HL-60 (cell line): ENCODE measurements around the gene SHROOM1.
A peak's percentile ranks its signal among the peaks of the same experiment; 100 is the strongest.

Experiments used
- DNase-seq, 2 experiments: peaks; one replicate each; pipeline ENCODE4 v3.0.0-alpha.2; 2010 to 2020; ENCODE audit warnings: low read depth in 1 of 2, low spot score in 1 of 2
- H3K27ac ChIP-seq: fragments of 250-450 bp; sonication (Bioruptor Pico); replicated peaks from 2 replicates; pipeline ENCODE4 v1.5.1; 2020; ENCODE audit warnings: mild to moderate bottlenecking, moderate library complexity
- H3K27me3 ChIP-seq: fragments of 250-450 bp; sonication (Bioruptor Pico); 2 replicates; pipeline ENCODE4 v1.5.1; 2021; ENCODE audit warnings: mild to moderate bottlenecking, moderate library complexity; ENCODE audit not compliant: insufficient read depth, poor library complexity, severe bottlenecking
- H3K4me3 ChIP-seq: replicated peaks from 2 replicates; pipeline ENCODE4 v1.5.1; 2011; ENCODE audit warnings: mild to moderate bottlenecking, control low read depth, low read length; ENCODE audit not compliant: insufficient read depth
- GABPA ChIP-seq: IDR thresholded peaks from 2 replicates; pipeline ENCODE4 v1.6.1; 2012; ENCODE audit warnings: low read depth
- POLR2AphosphoS5 ChIP-seq: IDR thresholded peaks from 2 replicates; pipeline ENCODE4 v1.6.1; 2012; ENCODE audit warnings: low read depth
- SPI1 ChIP-seq: IDR thresholded peaks from 2 replicates; pipeline ENCODE4 v1.6.1; 2012; ENCODE audit warnings: low read depth, mild to moderate bottlenecking, borderline replicate concordance
- TF ChIP-seq, protein P1 (sequence below): IDR thresholded peaks from 2 replicates; pipeline ENCODE4 v1.6.1; 2012; ENCODE audit warnings: low read depth; ENCODE audit not compliant: insufficient replicate concordance
- TF ChIP-seq, protein P2 (sequence below): IDR thresholded peaks from one replicate; pipeline ENCODE4 v1.5.1; 2011; ENCODE audit warnings: low read length, control low read depth, inconsistent platforms; ENCODE audit not compliant: insufficient read depth

The SHROOM1 gene

DNA sequence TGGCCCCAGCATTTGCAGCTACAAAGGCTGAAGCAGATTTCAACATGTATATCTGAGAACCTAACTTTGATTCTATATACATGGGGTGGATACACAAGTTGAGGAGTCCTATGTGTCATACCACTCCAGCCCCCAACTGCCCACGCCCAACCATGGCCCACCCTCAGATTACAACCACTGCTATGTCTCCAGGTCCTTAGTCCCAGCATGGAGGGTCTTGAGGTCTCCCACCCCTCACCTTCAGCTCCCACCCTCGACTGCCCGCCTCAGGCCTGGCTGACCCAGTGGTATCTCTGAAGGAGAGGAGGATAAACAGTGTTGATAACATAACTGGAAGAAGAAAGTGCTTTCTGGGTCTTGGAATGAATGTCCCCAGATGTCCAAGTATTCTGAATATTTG, 9.1 kb downstream of the SHROOM1 start:
- no peak overlapping the region for H3K27ac ChIP-seq
- no peak overlapping the region for H3K4me3 ChIP-seq
- DNase-seq = no peak
- no peak for TF ChIP-seq GABPA
- TF ChIP-seq, protein P1, sequence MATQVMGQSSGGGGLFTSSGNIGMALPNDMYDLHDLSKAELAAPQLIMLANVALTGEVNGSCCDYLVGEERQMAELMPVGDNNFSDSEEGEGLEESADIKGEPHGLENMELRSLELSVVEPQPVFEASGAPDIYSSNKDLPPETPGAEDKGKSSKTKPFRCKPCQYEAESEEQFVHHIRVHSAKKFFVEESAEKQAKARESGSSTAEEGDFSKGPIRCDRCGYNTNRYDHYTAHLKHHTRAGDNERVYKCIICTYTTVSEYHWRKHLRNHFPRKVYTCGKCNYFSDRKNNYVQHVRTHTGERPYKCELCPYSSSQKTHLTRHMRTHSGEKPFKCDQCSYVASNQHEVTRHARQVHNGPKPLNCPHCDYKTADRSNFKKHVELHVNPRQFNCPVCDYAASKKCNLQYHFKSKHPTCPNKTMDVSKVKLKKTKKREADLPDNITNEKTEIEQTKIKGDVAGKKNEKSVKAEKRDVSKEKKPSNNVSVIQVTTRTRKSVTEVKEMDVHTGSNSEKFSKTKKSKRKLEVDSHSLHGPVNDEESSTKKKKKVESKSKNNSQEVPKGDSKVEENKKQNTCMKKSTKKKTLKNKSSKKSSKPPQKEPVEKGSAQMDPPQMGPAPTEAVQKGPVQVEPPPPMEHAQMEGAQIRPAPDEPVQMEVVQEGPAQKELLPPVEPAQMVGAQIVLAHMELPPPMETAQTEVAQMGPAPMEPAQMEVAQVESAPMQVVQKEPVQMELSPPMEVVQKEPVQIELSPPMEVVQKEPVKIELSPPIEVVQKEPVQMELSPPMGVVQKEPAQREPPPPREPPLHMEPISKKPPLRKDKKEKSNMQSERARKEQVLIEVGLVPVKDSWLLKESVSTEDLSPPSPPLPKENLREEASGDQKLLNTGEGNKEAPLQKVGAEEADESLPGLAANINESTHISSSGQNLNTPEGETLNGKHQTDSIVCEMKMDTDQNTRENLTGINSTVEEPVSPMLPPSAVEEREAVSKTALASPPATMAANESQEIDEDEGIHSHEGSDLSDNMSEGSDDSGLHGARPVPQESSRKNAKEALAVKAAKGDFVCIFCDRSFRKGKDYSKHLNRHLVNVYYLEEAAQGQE = no peak
- TF ChIP-seq SPI1 = no peak
- TF ChIP-seq, protein P2, sequence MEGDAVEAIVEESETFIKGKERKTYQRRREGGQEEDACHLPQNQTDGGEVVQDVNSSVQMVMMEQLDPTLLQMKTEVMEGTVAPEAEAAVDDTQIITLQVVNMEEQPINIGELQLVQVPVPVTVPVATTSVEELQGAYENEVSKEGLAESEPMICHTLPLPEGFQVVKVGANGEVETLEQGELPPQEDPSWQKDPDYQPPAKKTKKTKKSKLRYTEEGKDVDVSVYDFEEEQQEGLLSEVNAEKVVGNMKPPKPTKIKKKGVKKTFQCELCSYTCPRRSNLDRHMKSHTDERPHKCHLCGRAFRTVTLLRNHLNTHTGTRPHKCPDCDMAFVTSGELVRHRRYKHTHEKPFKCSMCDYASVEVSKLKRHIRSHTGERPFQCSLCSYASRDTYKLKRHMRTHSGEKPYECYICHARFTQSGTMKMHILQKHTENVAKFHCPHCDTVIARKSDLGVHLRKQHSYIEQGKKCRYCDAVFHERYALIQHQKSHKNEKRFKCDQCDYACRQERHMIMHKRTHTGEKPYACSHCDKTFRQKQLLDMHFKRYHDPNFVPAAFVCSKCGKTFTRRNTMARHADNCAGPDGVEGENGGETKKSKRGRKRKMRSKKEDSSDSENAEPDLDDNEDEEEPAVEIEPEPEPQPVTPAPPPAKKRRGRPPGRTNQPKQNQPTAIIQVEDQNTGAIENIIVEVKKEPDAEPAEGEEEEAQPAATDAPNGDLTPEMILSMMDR = no peak
- no peak for TF ChIP-seq POLR2AphosphoS5
- peaks cover 2% of the 10 kb centered on the region for H3K27me3 ChIP-seq

- H3K27ac ChIP-seq = no peak overlapping the region
- H3K4me3 ChIP-seq = no peak overlapping the region
- peaks cover 2% of the 10 kb centered on the region for H3K27me3 ChIP-seq
- TF ChIP-seq GABPA (no peak), POLR2AphosphoS5 (no peak), SPI1 (no peak)
- TF ChIP-seq, protein P1 = no peak
- TF ChIP-seq, protein P2 = peak; percentile 35
- DNase-seq = peak in 1 of 2 experiments; percentile 80
Observed at GRCh38 chr5:132820162-132820754, 10.2 kb downstream of the SHROOM1 start.

GRCh38 chr5:132819468-132819867, 11.0 kb downstream of the SHROOM1 start:
- TF ChIP-seq, protein P1 = no peak
- TF ChIP-seq SPI1 = no peak
- TF ChIP-seq GABPA = no peak
- no peak for TF ChIP-seq POLR2AphosphoS5
- no peak for DNase-seq
- H3K27ac ChIP-seq = no peak overlapping the region
- H3K4me3 ChIP-seq = no peak overlapping the region
- H3K27me3 ChIP-seq = no peaks in the 10 kb centered on the region
